K562 (cell line): ENCODE results near the gene RHOF. TPM values are rescaled to one million over a fixed set of nuclear protein-coding genes. Genes with fewer than 3 reads are reported as not detected.
A peak's percentile ranks its signal among the peaks of the same experiment; 100 is the strongest.

Experiments used
- AFF1 ChIP-seq, 2 experiments: fragments of 450-650 bp; IDR thresholded peaks; 2 replicates each; pipeline ENCODE4 v1.6.1; 2018; ENCODE audit warnings: mild to moderate bottlenecking in 2 of 2, low read depth in 1 of 2; ENCODE audit not compliant: partially characterized antibody in 2 of 2
- ATF3 ChIP-seq, 2 experiments: fragments of 450-650 bp in 1 of 2; sonication (generic) in 1 of 2; formaldehyde crosslinking in 1 of 2; IDR thresholded peaks in 1 of 2; conservative IDR thresholded peaks in 1 of 2; 2 replicates each; pipeline versions ENCODE4 v1.6.1 to v1.8.1; 2016 to 2023; ENCODE audit warnings: mild to moderate bottlenecking in 2 of 2, moderate library complexity in 2 of 2, inconsistent platforms in 1 of 2, missing genetic modification reagents in 1 of 2
- C11orf30 ChIP-seq: fragments of 450-650 bp; IDR thresholded peaks from 2 replicates; pipeline ENCODE4 v1.6.1; 2016; ENCODE audit warnings: low read depth, mild to moderate bottlenecking
- E2F5 ChIP-seq: sonication (generic); formaldehyde crosslinking; IDR thresholded peaks from 2 replicates; pipeline ENCODE4 v1.8.0; 2022; ENCODE audit warnings: mild to moderate bottlenecking, missing genetic modification reagents
- EP300 ChIP-seq: IDR thresholded peaks from 2 replicates; pipeline ENCODE4 v1.6.1; 2012; ENCODE audit warnings: low read length, improper control_type of control experiment
- FOSL1 ChIP-seq: fragments of 200-800 bp; sonication (Bioruptor generic); conservative IDR thresholded peaks from 2 replicates; pipeline ENCODE4 v1.6.1; 2016; ENCODE audit warnings: missing genetic modification characterization, missing compliant biosample characterization
- NR4A1 ChIP-seq, 2 experiments: fragments of 250-450 bp in 1 of 2; fragments of 450-650 bp in 1 of 2; sonication (Bioruptor Pico) in 1 of 2; IDR thresholded peaks; 2 replicates each; pipeline versions ENCODE4 v1.4.0 to v1.6.1; 2016 to 2020; ENCODE audit warnings: mild to moderate bottlenecking in 2 of 2, missing compliant biosample characterization in 1 of 2, missing genetic modification characterization in 1 of 2, moderate library complexity in 1 of 2
- POLR2A ChIP-seq: fragments of 450-650 bp; conservative IDR thresholded peaks from 2 replicates; pipeline ENCODE4 v1.6.1; 2016
- POLR2AphosphoS5 ChIP-seq: IDR thresholded peaks from 2 replicates; pipeline ENCODE4 v1.6.1; 2011; ENCODE audit warnings: mild to moderate bottlenecking, low read depth, low read length, moderate library complexity; ENCODE audit not compliant: control insufficient read depth, insufficient read depth
- PPARD ChIP-seq: fragments of 250-450 bp; sonication (Bioruptor Pico); IDR thresholded peaks from 2 replicates; pipeline ENCODE4 v1.8.0; 2022; ENCODE audit warnings: inconsistent platforms, mild to moderate bottlenecking, moderate library complexity
- RBM22 ChIP-seq: fragments of 200-400 bp; formaldehyde crosslinking; IDR thresholded peaks from 2 replicates; pipeline ENCODE4 v1.6.1; 2018; ENCODE audit warnings: low read length, low read depth; ENCODE audit not compliant: poor library complexity, severe bottlenecking
- RUNX1 ChIP-seq: sonication (generic); IDR thresholded peaks from 2 replicates; pipeline ENCODE4 v1.6.1; 2016; ENCODE audit warnings: antibody characterized with exemption, low read depth
- SMAD3 ChIP-seq: fragments of 450-650 bp; formaldehyde crosslinking; conservative IDR thresholded peaks from 2 replicates; pipeline ENCODE4 v1.4.0; 2020; ENCODE audit warnings: mild to moderate bottlenecking
- SRSF3 ChIP-seq: fragments of 200-400 bp; formaldehyde crosslinking; IDR thresholded peaks from 2 replicates; pipeline ENCODE4 v1.6.1; 2016; ENCODE audit warnings: mild to moderate bottlenecking, low read length, moderate library complexity; ENCODE audit not compliant: insufficient read depth
- TARDBP ChIP-seq: fragments of 450-650 bp; IDR thresholded peaks from 2 replicates; pipeline ENCODE4 v1.6.1; 2016
- TEAD4 ChIP-seq, 2 experiments: sonication (generic) in 1 of 2; formaldehyde crosslinking in 1 of 2; IDR thresholded peaks; 2 replicates each; pipeline versions ENCODE4 v1.6.1 to v1.8.0; 2012 to 2022; ENCODE audit warnings: borderline replicate concordance in 1 of 2, inconsistent platforms in 1 of 2, low read length in 1 of 2, mild to moderate bottlenecking in 1 of 2, missing genetic modification reagents in 1 of 2
- ZBTB17 ChIP-seq: fragments of 450-650 bp; formaldehyde crosslinking; IDR thresholded peaks from 2 replicates; pipeline ENCODE4 v1.4.0; 2020; ENCODE audit warnings: mild to moderate bottlenecking
- ZNF175 ChIP-seq: fragments of 200-800 bp; sonication (Bioruptor generic); IDR thresholded peaks from 2 replicates; pipeline ENCODE4 v1.6.1; 2016; ENCODE audit warnings: low read depth, mild to moderate bottlenecking, missing genetic modification characterization, missing compliant biosample characterization
- ZNF316 ChIP-seq: fragments of 450-650 bp; IDR thresholded peaks from 2 replicates; pipeline ENCODE4 v1.6.1; 2016
- ZNF830 ChIP-seq: fragments of 250-450 bp; sonication (Bioruptor Pico); IDR thresholded peaks from 2 replicates; pipeline ENCODE4 v1.5.0; 2021; ENCODE audit warnings: mild to moderate bottlenecking
- polyA plus RNA-seq, 8 experiments: library from polyadenylated mRNA; depleted of rRNA in 4 of 8; stranded (reverse) in 5 of 8; unstranded in 3 of 8; fragments of >200 nt; fragmentation: Nextera tagmentation in 2 of 8; fragmentation: Illumina TruSeq in 1 of 8; extraction: Ambion mirVana in 2 of 8; extraction: Trizol in 1 of 8; gene quantifications; 2 replicates each; pipeline versions ENCODE4 v1.2.1 to v1.2.3, GENCODE V29; 2011 to 2014; ENCODE audit warnings: inconsistent platforms in 1 of 8, missing spikeins in 1 of 8
- total RNA-seq, 7 experiments: library from RNA; depleted of rRNA in 6 of 7; stranded (reverse); fragments of >200 nt in 6 of 7; fragmentation: Illumina TruSeq in 2 of 7; extraction: Trizol in 2 of 7; gene quantifications; 2 replicates each; pipeline versions ENCODE4 v1.2.1 to v1.2.3, GENCODE V29; 2011 to 2021; ENCODE audit warnings: low replicate concordance in 1 of 7

The RHOF gene
- total and polyA plus RNA-seq, 9 of the 15 experiments (the other 6 are each of a cell fraction or from before 2014, with no cell fraction given): 0.13 to 10.1 (median 4.0) TPM

GRCh38 chr12:121800694-121801594 lies 7.5 kb upstream of the RHOF start (continued):
- TF ChIP-seq ZNF316 (peak; percentile 89), C11orf30 (peak; percentile 92), AFF1 (IDR thresholded peaks at IDR 0.05; ENCODE audit: low read depth in 1 of 2, partially characterized antibody in 2 of 2) (peak in 1 of 2 experiments; percentile 33), SRSF3 (no peak; the same call in 1 of the 2 replicates), TARDBP (peak; percentile 28; the same call in 1 of the 2 replicates), RUNX1 (no peak), E2F5 (CRISPR knock-in tag) (0 out of 2 replicates have a peak, but pooled peaks have one; percentile 58), SMAD3 (CRISPR knock-in tag) (0 out of 2 replicates have a peak, but pooled peaks have one; percentile 19), ZNF830 (0 out of 2 replicates have a peak, but pooled peaks have one; percentile 42), ZNF175 (CRISPR knock-in tag) (peak; percentile 68; the same call in 1 of the 2 replicates), PPARD (CRISPR knock-in tag) (no peak), TEAD4 (IDR thresholded peaks at IDR 0.05; ENCODE audit: low read length) (0 out of 2 replicates have a peak, but pooled peaks have one; percentile 7), TEAD4 (CRISPR knock-in tag; IDR thresholded peaks at IDR 0.05; ENCODE audit: borderline replicate concordance) (no peak), ZBTB17 (peak; percentile 87), POLR2AphosphoS5 (peak; percentile 80), EP300 (no peak), ATF3 (IDR thresholded peaks at IDR 0.05) (no peak), ATF3 (CRISPR knock-in tag; conservative IDR thresholded peaks at IDR 0.05) (no peak), RBM22 (peak; percentile 90), POLR2A (peak; percentile 74), FOSL1 (tag) (0 out of 2 replicates have a peak, but pooled peaks have one; percentile 14), NR4A1 (CRISPR knock-in tag; IDR thresholded peaks at IDR 0.05) (no peak), NR4A1 (tag; IDR thresholded peaks at IDR 0.05) (0 out of 2 replicates have a peak, but pooled peaks have one; percentile 69)
